ENCODE results near the gene SIGLEC14. TPM values are rescaled to one million over a fixed set of nuclear protein-coding genes. Genes with fewer than 3 reads are reported as not detected.

Gene SIGLEC14
- total RNA-seq, 1 experiment from 2014 or later: not detected

DNA sequence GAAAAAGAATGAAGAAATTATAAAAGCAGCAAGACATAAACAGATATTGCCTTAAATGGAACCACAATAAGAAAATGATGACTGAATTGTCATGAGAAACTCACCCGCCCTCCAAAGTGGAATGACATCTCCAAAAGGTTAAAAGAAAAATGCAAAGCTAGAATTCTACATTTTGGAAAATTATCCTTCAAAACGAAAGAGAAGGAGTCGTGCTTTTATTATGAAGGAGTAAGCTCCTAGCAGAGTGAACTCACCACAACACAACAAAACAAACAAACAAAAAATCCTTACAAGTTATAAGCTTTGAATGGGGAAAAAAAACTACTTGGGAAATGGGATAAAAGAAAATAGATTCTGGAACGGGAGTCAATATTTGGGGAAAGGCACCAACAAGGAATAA is 6.7 kb downstream of the SIGLEC14 start:
- TF ChIP-seq SIN3A (IDR thresholded peaks at IDR 0.05; ENCODE audit: borderline replicate concordance, insufficient read depth, low read depth, low read length) (no peak), POLR2AphosphoS5 (IDR thresholded peaks at IDR 0.05; ENCODE audit: low read depth, low read length) (no peak), TCF7L2 (IDR thresholded peaks at IDR 0.05; ENCODE audit: low read depth, low read length) (no peak)
- TF ChIP-seq, protein P1, sequence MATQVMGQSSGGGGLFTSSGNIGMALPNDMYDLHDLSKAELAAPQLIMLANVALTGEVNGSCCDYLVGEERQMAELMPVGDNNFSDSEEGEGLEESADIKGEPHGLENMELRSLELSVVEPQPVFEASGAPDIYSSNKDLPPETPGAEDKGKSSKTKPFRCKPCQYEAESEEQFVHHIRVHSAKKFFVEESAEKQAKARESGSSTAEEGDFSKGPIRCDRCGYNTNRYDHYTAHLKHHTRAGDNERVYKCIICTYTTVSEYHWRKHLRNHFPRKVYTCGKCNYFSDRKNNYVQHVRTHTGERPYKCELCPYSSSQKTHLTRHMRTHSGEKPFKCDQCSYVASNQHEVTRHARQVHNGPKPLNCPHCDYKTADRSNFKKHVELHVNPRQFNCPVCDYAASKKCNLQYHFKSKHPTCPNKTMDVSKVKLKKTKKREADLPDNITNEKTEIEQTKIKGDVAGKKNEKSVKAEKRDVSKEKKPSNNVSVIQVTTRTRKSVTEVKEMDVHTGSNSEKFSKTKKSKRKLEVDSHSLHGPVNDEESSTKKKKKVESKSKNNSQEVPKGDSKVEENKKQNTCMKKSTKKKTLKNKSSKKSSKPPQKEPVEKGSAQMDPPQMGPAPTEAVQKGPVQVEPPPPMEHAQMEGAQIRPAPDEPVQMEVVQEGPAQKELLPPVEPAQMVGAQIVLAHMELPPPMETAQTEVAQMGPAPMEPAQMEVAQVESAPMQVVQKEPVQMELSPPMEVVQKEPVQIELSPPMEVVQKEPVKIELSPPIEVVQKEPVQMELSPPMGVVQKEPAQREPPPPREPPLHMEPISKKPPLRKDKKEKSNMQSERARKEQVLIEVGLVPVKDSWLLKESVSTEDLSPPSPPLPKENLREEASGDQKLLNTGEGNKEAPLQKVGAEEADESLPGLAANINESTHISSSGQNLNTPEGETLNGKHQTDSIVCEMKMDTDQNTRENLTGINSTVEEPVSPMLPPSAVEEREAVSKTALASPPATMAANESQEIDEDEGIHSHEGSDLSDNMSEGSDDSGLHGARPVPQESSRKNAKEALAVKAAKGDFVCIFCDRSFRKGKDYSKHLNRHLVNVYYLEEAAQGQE (IDR thresholded peaks at IDR 0.05; ENCODE audit: insufficient read depth in 1 of 2, low read depth in 2 of 2, low read length in 1 of 2): no peak
- TF ChIP-seq, protein P2, sequence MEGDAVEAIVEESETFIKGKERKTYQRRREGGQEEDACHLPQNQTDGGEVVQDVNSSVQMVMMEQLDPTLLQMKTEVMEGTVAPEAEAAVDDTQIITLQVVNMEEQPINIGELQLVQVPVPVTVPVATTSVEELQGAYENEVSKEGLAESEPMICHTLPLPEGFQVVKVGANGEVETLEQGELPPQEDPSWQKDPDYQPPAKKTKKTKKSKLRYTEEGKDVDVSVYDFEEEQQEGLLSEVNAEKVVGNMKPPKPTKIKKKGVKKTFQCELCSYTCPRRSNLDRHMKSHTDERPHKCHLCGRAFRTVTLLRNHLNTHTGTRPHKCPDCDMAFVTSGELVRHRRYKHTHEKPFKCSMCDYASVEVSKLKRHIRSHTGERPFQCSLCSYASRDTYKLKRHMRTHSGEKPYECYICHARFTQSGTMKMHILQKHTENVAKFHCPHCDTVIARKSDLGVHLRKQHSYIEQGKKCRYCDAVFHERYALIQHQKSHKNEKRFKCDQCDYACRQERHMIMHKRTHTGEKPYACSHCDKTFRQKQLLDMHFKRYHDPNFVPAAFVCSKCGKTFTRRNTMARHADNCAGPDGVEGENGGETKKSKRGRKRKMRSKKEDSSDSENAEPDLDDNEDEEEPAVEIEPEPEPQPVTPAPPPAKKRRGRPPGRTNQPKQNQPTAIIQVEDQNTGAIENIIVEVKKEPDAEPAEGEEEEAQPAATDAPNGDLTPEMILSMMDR (IDR thresholded peaks at IDR 0.05): no peak
- in situ Hi-C loops (cut with HindIII; ENCODE audit: low pct_unique_long_range_greater_than_20kb, low sequenced_read_pairs): no loop called here
- intact Hi-C loops (cut with micrococcal nuclease; ENCODE audit: unreplicated experiment): no loop called here
- Histone ChIP-seq H3K4me3 (ENCODE audit: low read depth in 2 of 2, low read length in 2 of 2) (no peak overlapping the region), H3K9me3 (ENCODE audit: control insufficient read depth, insufficient read depth, low read depth, low read length) (no peaks in the 10 kb centered on the region), H3K27ac (ENCODE audit: low read length) (no peak overlapping the region), H3K36me3 (ENCODE audit: control insufficient read depth, insufficient read depth, low read length) (no peaks in the 10 kb centered on the region), H3K4me1 (ENCODE audit: control insufficient read depth, insufficient read depth, low read length) (no peaks in the 10 kb centered on the region), H3K27me3 (ENCODE audit: control insufficient read depth, insufficient read depth, low read length) (peaks cover 10% of the 10 kb centered on the region)
- no peak for DNase-seq (ENCODE audit: low read depth, low spot score)
- POLR2A ChIA-PET: no interaction called here
- no peak for ATAC-seq
- BruUV-seq (replicated peaks): no TSS peak
- CTCF ChIA-PET: no interaction called here

DNA sequence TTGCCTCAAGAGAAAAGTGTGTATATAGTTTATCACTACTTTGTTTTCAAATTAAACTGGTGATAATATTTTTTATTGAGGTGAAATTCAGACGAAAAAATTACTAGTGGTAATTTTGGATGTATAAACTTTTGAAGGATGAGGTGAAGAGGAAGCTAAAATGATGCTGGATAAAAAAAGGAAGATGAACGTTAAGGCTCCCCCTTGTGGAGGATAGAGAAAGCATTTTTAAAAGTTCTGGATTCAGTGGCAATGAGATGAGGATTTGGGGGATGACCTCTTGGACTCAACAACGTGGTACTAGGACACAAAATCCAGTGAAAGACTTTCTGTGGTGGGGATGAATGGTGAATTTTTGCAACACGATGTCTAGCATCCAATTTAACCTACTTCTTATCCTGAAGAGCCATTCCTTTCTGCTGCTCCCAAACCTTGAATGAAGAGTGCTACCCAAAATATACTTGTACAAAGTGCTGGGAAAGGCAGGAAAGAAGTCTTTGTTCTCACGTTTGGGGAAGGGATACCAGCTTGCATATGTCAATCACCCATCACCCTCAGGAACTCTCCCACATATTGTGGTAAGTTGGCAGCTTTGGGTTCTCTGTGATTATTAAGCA is 9.2 kb downstream of the SIGLEC14 start:
- POLR2A ChIA-PET: no interaction called here
- DNase-seq (ENCODE audit: low read depth, low spot score): no peak

More for the DNA sequence above, 9.2 kb downstream of the SIGLEC14 start:
- Histone ChIP-seq H3K4me3 (ENCODE audit: low read depth in 2 of 2, low read length in 2 of 2) (no peak overlapping the region), H3K27ac (ENCODE audit: low read length) (no peak overlapping the region), H3K4me1 (ENCODE audit: control insufficient read depth, insufficient read depth, low read length) (no peaks in the 10 kb centered on the region), H3K9me3 (ENCODE audit: control insufficient read depth, insufficient read depth, low read depth, low read length) (no peaks in the 10 kb centered on the region), H3K27me3 (ENCODE audit: control insufficient read depth, insufficient read depth, low read length) (peaks cover 10% of the 10 kb centered on the region), H3K36me3 (ENCODE audit: control insufficient read depth, insufficient read depth, low read length) (no peaks in the 10 kb centered on the region)
- CTCF ChIA-PET: interaction anchor here (1.1 kb wide), 1 partner anchor 20 kb away, joined by 3 read pairs; no protein-coding TSS in a partner anchor
- no TSS peak for BruUV-seq (replicated peaks)
- in situ Hi-C loops (cut with HindIII; ENCODE audit: low pct_unique_long_range_greater_than_20kb, low sequenced_read_pairs) (no loop called here), intact Hi-C loops (cut with micrococcal nuclease; ENCODE audit: unreplicated experiment) (no loop called here)
- no peak for ATAC-seq
- TF ChIP-seq, protein P2 (IDR thresholded peaks at IDR 0.05): peak; percentile 66
- TF ChIP-seq TCF7L2 (IDR thresholded peaks at IDR 0.05; ENCODE audit: low read depth, low read length) (no peak), POLR2AphosphoS5 (IDR thresholded peaks at IDR 0.05; ENCODE audit: low read depth, low read length) (no peak)
- TF ChIP-seq, protein P1 (IDR thresholded peaks at IDR 0.05; ENCODE audit: insufficient read depth in 1 of 2, low read depth in 2 of 2, low read length in 1 of 2): no peak
